Activated CD4-positive, alpha-beta T cell treated with anti-CD3 and anti-CD28 coated beads, Interleukin-2, Interleukin-4, amounts not matched to agents 100 ng/mL and 50 ng/mL, durations not matched to agents 16 hours and 8 hours (primary cell): ENCODE results near the gene PHC2.
"Not testable (repeated sequence)": the region's sequence is repeated elsewhere in the genome, so short reads cannot be mapped to it uniquely, and the experiment has no call there.

Source experiments
- DNase-seq: peaks from one replicate; pipeline ENCODE4 v3.0.0-alpha.2; 2020; ENCODE audit warnings: low spot score

The PHC2 gene

GRCh38 chr1:33310702-33311101 lies 120.2 kb downstream of the PHC2 start:
- no peak for DNase-seq

- not testable (repeated sequence) for DNase-seq
These were observed 121.5 kb downstream of the PHC2 start for GRCh38 chr1:33309351-33309750.

DNA sequence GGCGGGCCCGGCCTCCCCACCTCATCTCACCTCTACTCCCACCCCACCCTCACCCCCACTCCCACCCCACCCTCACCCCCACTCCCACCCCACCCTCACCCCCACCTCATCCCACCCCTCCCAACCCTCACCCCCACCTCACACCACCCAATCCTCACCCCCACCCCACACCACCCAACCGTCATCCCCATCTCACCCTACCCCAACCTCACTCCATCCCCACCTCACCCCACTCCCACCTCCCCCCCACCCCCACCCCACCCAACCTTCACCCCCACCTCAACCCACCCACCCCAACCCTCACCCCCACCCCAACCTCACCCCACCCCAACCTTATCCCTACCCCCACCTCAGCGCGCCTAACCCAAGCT lies 123.4 kb downstream of the PHC2 start:
- no peak for DNase-seq

- no peak for DNase-seq
These were observed 124.0 kb downstream of the PHC2 start for GRCh38 chr1:33306653-33307493.

DNA sequence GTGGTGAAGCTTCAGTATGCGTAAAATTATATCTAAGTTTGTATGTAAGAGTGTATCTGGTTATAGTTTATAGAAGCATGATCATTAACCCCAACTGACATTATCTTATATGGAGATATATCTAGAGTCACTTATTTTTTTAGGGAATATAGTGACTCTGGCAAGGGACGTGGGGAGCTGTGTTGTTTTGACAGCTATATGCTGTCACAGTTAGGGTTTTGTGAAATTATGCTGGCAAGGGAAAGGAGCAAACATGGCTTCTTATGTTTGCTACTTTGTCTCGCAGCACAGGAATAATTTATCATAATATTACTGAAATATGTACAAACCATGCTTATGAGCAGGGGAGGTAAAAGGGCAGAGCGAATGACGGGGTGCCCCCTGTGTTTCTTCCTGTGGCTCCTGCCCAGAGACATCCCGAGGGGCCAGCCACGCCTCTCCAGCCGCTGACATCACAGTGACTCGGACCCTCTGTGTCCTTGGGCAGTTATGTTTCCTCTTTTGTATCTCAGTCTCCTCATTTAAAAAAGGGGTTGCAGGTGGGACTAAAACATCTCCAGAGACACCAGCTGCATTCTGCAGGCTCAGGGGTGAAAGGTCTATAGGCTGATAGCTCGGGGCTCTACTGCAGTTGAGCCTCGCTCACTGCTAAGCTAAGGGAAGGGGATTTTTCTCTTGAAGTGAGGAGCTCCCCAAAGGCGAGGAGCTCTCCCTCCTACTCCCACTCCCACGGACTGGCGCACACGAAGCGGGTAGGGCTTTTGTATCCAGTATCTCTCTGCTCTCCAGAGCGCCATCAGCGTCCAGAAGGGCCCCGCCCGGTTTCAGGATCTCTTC lies 124.9 kb downstream of the PHC2 start:
- DNase-seq = no peak

DNA sequence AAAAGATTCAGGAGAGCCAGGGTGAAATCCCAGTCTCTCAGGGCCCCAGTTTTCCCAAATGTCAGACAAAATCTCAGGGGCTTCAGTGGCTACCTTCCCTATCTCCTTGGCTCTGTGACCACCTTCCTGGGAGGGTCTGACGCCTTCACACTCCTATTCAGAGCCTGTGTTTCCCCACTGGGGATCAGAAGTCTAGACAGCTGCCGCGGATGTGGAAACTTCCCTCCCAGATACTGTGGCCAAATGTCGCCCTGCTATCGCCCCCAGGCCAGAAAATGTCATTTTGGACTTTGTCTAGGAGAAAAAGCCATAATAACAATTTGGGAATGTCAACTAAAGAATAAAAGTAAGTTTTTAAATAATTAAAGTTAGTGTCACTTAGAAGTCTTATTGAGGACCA lies 125.9 kb downstream of the PHC2 start:
- no peak for DNase-seq

GRCh38 chr1:33302325-33302724 lies 128.6 kb downstream of the PHC2 start:
- peak; percentile 16 for DNase-seq

DNA sequence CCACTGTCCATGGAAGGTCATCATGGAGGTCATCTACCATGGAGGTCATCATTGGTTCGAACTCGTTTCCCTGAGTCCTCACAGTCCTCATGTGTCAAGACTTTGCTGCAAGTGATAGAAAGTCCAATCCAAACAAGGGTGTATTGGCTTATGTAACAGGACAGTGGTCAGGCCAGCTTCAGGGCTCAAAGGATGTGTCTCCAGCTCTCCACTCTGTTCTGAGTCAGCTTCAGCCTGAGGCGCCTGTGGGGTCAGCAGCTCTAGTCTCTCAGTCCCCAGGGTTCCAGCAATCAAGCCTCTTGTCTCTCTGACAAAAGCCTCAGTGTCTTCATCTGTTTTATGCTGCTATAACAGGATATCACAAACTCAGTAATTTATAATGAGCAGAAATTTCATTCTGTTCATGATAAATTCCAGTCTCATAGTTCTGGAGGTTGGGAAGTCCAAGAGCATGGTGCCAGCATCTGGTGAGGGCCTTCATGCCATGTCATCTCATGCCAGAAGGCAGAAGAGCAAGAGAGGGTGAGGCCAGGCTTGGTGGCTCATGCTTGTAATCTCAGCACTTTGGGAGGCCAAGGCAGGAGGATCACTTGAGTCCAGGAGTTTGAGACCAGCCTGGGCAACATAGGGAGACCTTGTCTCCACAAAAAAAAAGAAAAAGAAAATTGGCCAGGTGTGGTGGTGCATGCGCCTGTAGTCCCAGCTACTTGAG lies 129.5 kb downstream of the PHC2 start:
- no peak for DNase-seq

GRCh38 chr1:33300673-33301072 lies 130.2 kb downstream of the PHC2 start:
- DNase-seq = no peak

GRCh38 chr1:33299461-33300155 lies 131.3 kb downstream of the PHC2 start:
- DNase-seq = no peak

- DNase-seq = peak; percentile 69
These were observed 132.1 kb downstream of the PHC2 start for GRCh38 chr1:33298623-33299277.

DNA sequence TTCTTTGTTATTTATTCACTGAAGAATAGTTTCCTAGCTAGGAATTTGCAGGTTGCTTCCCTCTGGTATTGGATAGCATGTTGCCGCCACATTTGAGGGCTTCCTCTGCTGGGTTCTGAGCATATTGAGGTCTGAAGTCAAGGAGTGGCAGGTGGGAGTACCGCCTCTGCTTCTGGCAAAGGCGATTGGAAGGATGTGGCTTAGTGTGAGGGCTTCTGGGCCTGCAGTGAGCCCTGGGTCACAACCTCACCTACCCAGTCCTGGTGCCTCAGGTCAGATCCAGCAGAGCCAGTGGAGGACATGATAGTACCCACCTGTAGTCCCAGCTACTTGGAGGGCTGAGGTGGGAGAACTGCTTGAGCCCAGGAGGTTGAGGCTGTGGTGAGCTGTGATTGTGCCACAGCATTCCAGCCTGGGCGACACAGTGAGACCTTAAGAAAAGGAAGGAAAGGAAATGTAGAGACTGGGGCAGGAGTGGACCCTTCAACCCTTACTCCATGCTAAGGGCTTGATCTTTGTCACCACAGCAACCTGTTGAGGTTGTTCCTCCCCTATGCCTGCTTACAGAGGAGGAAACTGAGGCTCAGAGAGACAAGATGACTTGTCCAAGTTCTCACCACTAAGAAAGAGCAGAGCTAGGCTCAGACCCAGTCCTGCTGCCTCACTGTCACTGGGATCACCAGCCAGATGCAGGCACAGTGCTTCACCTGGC lies 132.8 kb downstream of the PHC2 start:
- no peak for DNase-seq

- DNase-seq = no peak
These were observed 134.1 kb downstream of the PHC2 start for GRCh38 chr1:33296824-33297223.

DNA sequence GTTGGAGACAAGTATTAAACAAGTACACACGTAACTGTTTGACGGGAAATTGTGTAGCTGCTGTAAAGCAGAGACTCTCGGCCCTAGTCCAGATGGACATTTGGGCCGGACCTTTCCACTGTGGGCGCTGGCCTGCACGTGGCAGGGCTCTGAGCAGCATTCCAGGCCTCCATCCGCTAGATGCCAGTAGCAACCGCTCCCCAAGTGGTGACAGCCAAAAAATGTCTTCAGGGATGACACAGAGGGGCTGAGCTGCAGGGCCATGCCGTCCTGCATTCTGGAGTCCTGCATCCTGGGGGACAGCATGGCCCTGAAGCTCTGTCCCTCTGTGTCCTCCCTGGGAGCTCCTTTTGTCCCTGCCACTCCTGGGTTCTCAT lies 134.8 kb downstream of the PHC2 start:
- DNase-seq = no peak

GRCh38 chr1:33295450-33296081 lies 135.3 kb downstream of the PHC2 start:
- peak; percentile 90 for DNase-seq

DNA sequence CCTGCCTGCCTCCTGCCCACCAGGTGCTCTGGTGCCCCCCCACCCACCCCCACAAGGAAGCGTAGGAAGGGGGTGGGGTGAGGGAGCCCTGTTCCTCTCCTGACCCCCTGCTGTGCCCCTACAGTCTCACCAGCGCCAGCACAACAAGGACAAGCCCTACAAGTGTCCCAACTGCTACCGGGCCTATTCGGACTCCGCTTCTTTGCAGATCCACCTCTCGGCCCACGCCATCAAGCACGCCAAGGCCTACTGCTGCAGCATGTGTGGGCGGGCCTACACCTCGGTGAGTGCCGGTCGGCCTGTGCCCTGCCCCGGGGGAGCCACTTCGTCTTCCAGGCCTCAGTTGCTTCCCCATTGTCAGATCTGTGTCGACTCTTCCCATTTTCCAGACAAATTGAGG lies 135.9 kb downstream of the PHC2 start:
- no peak for DNase-seq

- no peak for DNase-seq
These were observed 136.6 kb downstream of the PHC2 start for GRCh38 chr1:33294071-33295010.

- no peak for DNase-seq
These were observed 138.1 kb downstream of the PHC2 start for GRCh38 chr1:33292726-33293340.

DNA sequence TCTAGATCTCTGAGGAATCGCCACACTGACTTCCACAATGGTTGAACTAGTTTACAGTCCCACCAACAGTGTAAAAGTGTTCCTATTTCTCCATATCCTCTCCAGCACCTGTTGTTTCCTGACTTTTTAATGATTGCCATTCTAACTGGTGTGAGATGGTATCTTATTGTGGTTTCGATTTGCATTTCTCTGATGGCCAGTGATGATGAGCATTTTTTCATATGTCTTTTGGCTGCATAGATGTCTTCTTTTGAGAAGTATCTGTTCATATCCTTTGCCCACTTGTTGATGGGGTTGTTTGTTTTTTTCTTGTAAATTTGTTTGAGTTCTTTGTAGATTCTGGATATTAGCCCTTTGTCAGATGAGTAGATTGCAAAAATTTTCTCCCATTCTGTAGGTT lies 140.3 kb downstream of the PHC2 start:
- not testable (repeated sequence) for DNase-seq
